Left renal pelvis (tissue), 4 donors: ENCODE measurements around the gene SYMPK. TPM values are rescaled to one million over a fixed set of nuclear protein-coding genes. Genes with fewer than 3 reads are reported as not detected.
"Not testable (repeated sequence)": the region's sequence is repeated elsewhere in the genome, so short reads cannot be mapped to it uniquely, and the experiment has no call there.

ENCODE experiments used
- DNase-seq, 4 donors: peaks; one replicate each; pipeline ENCODE4 v3.0.0-alpha.2; 2013; ENCODE audit warnings: low read depth in 4 of 4, low spot score in 3 of 4
- polyA plus RNA-seq, 4 donors: library from polyadenylated mRNA; unstranded; fragments of 120-200 nt; gene quantifications; one replicate each; pipeline ENCODE4 v1.2.1, GENCODE V29; 2013; ENCODE audit not compliant: insufficient read length in 4 of 4

Gene SYMPK
- polyA plus RNA-seq, 4 donors: 43.0 to 81.4 (median 55.5) TPM

DNA sequence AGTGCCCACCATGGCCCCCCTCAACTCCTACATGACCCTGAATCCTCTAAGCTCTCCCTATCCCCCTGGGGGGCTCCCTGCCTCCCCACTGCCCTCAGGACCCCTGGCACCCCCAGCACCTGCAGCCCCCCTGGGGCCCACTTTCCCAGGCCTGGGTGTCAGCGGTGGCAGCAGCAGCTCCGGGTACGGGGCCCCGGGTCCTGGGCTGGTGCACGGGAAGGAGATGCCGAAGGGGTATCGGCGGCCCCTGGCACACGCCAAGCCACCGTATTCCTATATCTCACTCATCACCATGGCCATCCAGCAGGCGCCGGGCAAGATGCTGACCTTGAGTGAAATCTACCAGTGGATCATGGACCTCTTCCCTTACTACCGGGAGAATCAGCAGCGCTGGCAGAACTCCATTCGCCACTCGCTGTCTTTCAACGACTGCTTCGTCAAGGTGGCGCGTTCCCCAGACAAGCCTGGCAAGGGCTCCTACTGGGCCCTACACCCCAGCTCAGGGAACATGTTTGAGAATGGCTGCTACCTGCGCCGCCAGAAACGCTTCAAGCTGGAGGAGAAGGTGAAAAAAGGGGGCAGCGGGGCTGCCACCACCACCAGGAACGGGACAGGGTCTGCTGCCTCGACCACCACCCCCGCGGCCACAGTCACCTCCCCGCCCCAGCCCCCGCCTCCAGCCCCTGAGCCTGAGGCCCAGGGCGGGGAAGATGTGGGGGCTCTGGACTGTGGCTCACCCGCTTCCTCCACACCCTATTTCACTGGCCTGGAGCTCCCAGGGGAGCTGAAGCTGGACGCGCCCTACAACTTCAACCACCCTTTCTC is 9.4 kb upstream of the SYMPK start:
- no peak for DNase-seq

DNA sequence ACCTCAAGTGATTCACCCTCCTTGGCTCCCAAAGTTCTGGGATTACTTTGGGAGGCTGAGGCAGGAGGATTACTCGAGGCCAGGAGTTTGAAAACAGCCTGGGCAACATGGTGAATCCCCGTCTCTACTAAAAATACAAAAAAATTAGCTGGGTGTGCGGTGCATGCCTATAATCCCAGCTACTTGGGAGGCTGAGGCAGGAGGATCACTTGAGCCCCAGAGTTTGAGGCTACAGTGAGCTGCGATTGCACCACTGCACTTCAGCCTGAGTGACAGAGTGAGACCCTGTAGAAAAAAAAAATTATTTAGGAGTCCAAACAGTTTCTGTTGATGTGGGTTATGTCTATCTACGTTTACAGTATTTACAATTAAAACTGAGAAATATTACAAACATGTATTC is 7.9 kb upstream of the SYMPK start:
- DNase-seq: no peak

DNA sequence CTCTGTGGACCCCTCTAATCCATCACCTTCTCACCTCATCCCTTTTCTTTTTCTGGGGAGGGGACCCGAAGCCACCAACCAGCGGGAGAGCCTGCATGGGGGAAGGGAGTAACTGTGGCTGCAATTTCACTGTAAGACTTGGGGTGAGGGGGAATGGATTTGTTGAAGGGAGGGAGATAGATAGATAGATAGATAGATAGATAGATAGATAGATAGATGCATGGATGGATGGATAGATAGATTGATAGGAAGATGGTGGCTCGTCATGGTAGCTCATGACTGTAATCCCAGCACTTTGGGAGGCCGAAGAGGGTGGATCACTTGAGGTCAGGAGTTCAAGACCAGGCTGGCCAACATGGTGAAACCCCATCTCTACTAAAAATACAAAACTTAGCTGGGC is 4.3 kb upstream of the SYMPK start:
- DNase-seq: not testable (repeated sequence)

DNA sequence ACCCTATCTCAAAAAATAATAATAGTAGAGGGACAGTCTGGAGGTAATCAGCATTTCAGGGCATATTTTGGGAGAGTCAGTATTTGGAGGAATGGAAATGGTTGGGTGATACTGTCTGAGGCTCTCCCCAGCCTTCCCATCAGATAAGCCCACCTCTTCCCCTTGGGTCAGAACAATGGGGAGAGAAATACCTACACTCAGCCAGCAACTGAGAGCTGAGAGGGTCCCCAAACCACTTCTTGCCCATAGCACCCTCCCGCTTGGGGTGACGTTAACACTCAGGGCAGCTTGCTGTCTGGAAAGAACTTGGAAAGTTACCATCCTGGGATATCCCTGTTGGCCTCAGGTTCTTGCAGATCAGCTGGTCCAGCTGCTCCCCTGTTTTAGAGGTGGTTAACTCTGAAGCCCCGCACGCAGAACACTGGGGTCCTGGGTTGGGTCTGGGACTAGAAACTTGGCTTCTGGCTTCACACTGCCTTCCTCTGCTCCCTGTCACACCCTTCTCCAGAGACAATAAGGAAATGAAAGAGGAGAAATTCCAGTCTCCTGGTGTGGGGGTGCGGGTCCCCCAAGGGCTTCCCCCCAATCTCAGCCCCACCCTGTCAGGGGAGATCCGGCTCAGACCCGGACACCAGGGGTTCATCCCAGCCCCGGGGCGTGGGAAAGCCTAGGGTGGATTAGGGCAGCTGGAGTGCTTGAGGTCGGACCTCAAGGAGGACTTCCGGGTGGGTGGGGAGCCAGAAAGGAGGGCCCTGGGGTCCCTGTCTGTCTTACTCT is 3.6 kb upstream of the SYMPK start:
- no peak for DNase-seq

DNA sequence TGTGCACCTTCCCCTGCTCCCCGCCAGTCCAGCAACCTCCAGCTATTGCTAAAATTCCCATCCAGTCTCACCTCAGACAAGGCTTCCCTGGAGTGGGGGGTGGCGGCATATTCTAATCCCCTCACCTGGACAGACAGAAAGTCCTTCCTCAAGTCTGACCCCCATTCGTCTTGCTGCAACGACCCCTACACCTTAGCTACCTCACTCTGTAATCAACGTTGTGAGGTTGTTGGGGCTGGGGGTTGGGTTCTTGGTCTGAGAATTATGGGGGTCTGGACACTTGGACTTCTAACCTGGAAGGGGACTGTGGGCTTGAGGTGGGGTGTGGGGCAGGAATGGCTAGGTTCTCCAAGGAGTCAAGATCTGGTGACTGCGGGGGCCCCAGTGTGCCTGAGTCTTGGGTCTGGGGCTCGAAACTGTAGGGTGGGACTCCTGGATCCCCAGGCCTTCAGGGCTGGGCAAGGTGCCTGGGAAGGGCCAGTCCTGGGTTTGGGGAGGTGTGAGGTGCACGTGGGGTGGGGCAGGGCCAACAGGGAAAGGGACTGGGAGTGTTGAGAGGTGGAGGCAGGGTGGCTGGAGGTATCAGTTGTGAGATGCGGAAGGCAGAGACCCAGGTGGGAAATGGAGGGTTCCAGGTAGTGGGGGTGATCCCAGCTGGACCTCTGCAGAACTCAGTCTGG is 2.5 kb upstream of the SYMPK start:
- DNase-seq: no peak

DNA sequence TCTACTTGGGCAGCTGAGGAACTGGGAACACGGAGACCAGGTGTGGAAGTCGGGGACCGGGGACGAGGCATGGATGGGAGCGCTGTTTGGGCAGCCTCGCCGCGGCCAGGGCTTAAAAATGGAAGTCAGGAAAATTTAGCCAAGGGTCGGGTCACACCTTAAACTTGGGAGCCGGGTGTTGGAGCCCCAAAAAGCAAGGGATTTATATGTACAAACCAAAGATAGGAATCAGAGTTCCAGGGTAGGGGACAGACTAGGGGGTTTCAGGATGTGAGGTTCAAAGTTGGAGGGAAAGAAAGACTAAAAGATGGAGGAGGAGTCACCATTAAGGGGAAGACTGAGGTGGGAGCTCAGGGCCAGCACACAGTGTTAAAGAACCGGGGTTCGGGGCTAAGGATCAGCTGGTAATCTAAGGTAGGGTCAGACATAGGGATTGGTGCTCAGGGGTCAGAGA is 1.7 kb upstream of the SYMPK start:
- no peak for DNase-seq

DNA sequence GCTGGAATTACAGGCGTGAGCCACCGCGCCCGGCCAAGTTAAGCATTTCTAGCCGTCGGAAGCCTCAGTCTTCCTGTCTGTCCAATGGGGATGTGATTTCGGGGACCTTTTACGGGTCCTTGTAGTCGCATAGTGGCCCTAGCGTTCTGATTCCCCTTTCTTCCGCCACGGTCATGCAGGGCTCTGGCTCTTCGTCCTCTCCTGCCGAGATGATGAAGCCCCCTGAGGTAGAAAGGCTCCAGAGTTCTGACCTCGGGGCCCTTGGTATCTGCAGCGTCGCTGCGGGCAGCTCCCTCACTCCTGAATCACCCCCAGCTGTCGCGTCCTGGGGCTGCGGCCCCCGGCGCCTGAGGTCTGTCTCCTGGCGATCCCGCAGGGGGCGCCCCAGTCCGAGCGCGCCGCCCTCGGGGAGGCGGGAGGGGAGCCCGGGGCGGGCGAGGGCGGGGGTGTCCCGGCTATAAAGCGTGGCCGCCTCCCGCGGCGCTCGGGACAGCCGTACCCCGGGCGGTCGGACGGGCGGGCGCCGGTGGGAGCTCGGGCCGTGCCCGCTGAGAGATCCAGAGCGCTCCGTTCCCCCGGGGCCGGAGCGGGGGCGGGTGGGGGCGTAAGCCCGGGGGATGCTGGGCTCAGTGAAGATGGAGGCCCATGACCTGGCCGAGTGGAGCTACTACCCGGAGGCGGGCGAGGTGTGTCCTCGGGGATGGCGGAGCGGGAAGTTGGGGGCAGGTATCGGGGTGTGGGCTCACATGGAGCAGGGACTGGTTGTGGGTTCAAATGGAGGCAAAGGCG is 1.1 kb upstream of the SYMPK start, which contains the start of gene FOXA3:
TSS of gene FOXA3 (plus strand) at position 487 of the 789 bp plus-strand sequence. CDS start at position 618, 131 bp downstream.
- DNase-seq: no peak

DNA sequence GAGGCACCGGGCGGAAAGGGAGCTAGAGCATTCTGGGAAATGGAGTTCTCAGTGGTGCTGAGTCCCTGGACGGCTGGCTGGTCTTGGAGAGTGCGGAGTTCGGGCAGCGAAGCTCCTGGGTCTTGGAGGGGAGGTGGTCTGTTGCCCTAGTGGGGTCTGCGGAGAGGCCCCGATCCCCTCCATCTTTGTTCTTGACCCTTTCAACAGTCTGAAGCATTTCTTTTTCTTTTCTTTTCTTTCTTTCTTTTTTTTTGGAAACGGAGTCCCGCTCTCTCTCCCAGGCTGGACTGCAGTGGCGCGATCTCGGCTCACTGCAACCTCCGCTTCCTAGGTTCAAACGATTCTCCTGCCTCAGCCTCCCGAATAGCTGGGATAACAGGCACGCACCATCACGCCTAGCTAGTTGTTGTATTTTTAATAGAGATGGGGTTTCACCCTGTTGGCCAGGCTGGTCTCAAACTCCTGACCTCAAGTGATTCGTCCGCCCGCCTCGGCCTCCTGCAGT is 440 bp upstream of the SYMPK start:
- DNase-seq: no peak

DNA sequence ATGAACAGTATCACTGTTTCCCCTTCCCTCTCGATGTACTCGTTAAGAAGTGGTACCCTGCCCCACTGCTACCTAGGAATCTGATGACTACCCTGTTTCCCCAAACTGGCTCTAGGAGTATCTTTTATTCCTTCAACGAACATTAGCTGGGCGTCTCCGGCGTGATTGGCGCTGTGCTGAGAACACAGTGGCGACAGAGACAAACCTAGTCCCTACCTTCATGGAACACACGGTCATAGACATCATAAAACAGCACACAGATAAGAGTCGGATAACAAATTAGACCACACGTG is 730 bp downstream of the SYMPK start:
- DNase-seq: no peak

DNA sequence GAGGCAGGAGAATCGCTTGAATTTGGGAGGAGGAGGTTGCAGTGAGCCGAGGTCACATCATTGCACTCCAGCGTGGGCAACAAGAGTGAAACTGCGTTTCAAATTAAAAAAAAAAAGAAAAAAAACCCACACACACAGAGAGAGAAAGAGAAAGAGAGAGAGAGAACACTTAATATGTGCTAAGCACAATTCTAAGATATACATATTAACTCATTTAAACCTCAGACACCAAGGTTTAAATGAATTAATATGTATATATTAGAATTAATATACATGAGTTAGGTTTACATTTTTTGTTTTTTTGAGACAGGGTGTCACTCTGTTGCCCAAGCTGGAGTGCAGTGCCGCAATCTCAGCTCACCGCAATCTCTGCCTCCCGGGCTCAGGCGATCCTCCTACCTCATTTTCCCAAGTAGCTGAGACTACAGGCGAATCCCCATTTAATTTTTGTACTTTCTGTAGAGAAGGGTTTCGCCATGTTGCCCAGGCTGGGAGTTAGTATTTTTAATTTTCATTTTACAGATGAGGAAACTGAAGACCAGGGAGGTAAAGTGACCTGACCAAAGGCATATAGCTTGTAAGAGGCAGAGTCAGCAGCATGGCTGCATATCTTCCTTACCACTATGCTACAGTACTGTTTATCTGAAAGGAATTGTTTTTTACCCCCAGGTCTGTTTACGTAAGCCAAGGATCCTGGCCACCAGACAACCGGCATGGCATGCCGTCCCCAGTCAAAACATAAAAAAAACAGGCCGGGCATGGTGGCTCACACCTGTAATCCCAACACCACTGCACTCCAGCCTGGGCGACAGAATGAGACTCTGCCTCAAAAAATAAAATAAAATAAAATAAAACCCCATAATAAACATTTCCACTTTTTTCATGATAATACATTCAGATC is 2.3 kb downstream of the SYMPK start:
- DNase-seq: no peak

DNA sequence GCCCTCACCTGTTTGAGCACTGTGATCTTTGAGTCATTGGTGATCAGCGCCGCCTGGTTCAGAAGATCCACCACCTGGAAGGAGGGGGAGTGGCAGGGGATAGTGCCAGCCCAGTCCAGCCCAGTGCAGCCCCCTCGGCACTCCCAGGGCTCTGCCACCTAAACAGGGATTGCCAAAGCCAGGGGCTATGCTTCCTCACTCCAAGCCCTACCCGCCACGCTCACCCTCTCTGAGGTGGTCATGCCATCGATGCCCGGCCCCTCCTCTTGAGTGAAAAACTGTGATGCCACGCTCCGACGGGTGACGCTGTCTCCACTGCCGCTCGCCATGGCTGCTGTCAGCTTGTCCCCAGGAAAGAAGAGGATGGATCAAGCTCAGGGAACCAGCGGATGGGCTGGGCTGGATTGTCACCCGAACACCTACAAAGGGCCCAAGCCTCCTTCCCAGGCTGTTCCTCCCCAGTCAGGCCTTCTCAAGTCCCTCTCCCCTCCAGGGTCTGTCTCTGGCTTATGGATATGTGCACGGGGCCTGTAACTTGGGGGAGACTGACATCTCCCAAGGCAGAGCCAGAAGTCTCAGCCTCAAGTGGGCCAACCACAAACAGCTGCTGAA is 8.7 kb downstream of the SYMPK start:
- no peak for DNase-seq

DNA sequence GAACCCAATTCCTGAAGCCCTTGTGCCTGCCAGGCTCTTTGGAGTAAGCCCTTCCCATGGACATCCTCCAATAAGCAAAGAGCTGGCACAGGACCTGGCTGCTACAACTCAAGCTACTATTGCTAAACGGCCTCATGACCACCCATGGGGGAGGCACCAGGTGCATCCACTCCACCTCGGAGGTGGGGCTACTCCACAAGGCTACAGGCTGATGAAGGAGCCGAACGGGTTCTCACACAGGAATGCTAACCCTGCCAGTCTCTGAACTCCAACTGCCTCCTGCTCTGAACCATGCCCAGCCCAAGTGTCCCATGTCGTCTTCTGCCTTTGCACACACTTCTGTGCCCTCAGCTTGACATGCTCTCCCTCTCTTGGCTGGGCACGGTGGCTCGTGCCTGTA is 10.0 kb downstream of the SYMPK start:
- DNase-seq: no peak

DNA sequence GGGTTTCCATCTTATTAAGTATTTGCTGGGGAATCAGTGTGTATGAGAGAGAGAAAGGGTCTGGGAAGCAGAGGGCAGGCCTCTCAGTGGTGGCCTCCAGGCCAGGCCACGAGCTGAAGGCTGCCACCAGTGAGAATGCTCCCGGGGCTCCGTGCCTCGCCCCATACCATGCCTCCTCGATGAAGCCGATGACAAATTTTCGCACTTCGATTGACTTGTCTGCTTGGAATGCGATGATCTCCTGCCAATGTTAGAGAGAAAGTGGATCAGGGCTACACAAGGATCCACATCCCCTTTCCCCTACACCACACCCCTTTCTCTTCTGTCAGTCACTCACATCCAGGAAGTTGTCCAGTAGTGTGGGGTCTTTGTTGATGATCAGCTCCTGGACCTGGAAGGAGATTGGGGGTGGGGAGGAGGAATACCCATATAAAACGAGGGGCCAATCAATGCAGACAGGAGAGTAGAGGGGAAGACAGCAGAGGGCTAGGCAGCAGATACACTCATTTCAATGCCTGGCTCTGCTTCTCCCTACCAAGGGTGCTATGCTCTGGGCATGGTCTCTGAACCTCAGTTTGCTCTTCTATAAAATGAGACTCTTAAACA is 10.7 kb downstream of the SYMPK start:
- no peak for DNase-seq

DNA sequence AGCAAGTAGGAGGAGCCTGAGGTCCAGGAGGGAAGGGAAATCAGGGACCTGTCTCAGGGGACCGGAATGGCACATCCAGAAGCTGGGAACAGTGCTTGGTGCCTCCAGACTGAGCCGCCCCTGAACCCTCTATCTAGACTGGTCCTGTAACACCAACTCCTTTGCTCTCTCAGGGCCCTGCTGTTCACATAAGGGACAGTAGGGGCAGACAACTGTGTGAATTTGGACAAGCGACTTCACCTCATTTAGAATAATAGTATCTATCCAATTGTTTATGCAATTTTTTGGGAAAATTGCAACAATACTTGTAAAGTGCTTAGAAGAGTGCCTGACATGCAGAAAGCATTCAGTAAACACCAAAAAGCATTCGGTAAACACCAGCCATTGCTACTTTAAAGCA is 14.0 kb downstream of the SYMPK start:
- no peak for DNase-seq

DNA sequence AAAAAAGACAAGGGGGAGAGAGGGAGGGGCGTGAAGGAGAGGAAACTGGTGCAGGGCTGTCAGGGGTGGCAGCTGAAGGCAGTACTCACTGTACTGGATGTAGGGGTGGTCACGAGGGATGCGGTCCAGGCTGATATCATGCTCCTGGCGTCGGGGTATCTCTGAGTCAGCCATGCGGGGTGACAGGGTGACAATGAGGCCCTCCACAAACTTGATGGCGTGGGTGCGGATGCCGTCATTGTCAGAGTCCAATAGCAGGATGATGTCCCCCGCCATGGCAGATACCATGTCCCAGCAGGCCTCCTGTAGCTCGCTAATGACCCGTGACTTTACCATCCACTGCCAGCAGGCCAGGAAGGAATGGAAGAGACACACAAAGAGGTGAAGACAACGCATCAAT is 15.3 kb downstream of the SYMPK start:
- DNase-seq: no peak

DNA sequence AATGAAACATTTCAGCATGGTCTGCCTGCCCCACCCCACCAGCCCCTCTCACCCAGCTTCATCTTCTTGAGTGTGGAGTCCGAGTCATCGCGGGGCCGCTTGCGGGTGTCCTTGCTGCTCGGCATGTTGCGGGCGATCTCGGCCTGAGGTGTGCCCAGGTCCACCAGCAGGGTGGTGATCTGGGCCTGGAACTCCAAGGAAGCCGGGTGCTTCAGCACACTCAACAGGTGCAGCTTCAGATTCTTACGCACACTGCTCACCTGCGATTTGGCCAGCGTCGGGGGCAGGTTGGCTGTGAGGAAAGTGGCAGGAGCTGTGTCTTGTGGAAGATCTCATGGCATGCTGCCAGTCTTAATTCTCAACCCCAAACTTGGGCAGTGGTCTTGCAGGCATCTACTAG is 20.7 kb downstream of the SYMPK start:
- DNase-seq: no peak

DNA sequence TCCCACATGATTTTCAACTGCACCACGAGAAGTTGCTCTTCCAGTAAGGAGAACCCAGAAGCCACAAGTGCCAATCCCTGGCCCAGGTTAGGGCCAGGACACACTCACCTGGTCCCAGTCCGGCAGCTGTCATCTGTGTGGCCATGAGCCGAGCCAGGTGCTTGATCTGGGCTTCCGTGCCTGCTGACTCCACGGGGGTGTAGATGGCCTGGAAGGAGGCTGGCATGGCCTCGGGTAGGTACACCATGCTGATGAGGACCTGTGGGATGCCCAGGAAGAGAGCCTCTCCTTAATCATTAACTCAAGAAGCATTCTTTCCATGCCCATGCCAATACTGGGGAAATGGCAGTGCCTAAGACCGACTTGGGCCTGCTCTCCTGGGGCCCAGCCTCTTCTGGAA is 28.0 kb downstream of the SYMPK start:
- DNase-seq: no peak

DNA sequence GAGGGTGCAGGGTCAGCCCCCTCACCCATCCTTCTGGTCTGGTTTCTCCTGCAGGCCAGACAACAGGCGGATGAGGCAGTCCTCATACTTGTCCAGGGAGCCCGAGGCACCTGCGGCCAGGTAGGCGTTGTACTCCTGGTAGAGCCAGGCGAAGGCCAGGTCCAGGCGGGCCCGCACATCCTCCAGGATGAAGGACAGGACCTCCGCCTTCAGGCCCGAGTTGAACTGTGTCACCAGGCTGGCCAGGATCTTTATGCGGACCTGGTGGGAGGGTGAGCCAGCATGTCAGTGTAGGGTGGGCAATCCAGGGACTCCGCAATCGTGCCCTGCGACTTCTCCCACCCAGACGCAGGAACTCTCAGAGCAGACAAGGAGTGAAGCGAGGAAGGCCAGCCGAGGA is 34.0 kb downstream of the SYMPK start:
- no peak for DNase-seq

DNA sequence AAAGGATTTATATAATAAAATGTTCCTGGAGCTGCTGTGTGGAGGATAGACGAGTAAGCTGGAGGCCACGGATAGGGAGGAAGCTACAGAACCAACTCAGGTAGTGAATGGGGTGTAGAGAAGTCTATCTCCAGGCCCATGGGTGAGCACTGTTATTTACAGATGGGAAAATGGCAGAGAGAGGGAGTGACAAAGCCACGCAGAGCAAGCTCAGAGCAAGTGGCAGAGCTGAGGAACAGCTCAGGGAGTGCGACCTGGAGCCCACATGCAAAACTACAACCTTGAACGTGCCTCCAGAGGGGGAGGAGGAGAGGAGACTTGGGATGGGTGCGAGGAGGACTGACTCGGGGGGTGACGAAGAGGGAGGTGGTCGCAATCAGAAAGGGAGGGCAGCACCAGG is 34.4 kb downstream of the SYMPK start:
- no peak for DNase-seq
